GM19452 (cell line): Measurements from ENCODE around the gene TREM1.
"Not testable (repeated sequence)": the region's sequence is repeated elsewhere in the genome, so short reads cannot be mapped to it uniquely, and the experiment has no call there.

ENCODE experiments used
- ATAC-seq: cut with Tn5 transposase; IDR thresholded peaks from one replicate; pipeline ENCODE4 v1.9.1; 2021; ENCODE audit not compliant: unreplicated experiment

TREM1 gene

GRCh38 chr6:41297248-41297647 lies 10.8 kb upstream of the TREM1 start:
- ATAC-seq = not testable (repeated sequence)

- no peak for ATAC-seq
Observed at GRCh38 chr6:41294214-41294872, 7.9 kb upstream of the TREM1 start.

DNA sequence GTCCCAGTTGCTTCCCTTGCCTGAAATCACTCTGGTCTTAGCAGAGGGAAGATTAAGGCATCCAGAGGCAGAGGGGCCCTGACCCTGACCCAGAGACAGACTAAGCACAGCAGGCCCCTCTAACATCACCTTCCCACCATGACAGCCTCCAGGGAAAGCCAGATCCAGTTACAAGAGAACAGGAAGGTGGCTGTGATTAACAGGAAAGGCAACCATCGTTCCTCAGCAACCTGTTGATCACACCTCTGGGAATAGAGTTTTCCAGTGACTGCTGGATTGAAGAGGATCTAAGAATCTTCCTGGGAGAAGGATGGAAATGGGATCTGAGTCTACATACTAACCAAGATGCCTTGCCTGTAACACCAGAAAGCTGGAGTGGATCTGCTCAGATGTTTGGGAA lies 5.2 kb upstream of the TREM1 start:
- ATAC-seq = no peak

DNA sequence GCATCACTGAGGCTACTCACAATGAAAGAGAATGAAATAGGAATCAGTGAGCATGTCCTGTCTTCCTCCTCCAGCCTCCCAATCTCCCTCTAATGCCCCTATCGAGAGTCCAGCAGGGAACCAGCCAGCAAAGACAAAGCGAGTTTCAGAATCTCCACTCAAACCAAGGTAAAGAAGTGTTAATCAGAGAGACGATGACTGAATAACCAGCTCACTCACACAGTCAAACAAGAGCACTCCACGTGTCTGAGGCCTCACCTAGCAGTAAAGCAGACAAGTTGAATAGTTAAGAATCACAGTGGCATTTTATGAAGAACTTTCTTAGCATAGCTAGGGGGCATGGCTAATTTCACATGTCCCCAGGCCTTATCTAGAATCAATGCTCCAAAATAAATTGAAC lies 3.3 kb upstream of the TREM1 start:
- no peak for ATAC-seq

- no peak for ATAC-seq
Observed at GRCh38 chr6:41288754-41289129, 2.3 kb upstream of the TREM1 start.

- peak; percentile 49 for ATAC-seq
Observed at GRCh38 chr6:41288030-41288753, 1.7 kb upstream of the TREM1 start.

- no peak for ATAC-seq
Observed at GRCh38 chr6:41284726-41285125, 1.8 kb downstream of the TREM1 start.

GRCh38 chr6:41283600-41283999 lies 2.9 kb downstream of the TREM1 start:
- ATAC-seq = no peak

DNA sequence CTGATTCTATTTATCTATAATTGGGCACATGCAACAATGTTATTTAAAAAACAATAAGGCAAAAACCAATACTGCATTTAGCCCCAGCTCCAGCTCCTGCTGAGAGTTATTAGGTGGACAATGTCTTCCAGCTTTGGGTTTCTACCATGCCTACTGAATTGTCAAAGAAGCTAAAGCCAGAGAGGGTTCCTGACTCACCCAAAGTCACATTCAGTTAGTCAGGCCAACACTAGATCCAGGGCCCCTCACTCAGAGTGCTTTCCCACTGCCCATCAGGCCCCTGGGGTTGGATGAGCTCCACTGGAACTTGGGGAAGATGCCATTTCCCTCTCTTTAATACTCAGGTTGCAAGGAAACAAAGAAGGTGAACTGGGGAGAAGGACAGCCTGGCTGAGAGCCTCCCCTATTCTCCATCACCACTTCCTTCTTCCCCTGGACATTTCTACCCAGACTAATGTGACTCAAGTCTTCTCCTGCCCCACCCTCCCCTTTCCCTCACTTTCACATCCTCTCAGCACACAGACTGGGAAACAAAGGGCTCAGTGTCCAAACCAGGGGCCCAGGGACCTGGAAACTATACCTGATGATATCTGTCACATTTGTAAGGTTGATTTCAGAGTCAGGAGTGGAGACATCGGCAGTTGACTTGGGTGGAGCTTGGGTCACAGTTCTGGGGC lies 6.0 kb downstream of the TREM1 start:
- ATAC-seq = no peak

DNA sequence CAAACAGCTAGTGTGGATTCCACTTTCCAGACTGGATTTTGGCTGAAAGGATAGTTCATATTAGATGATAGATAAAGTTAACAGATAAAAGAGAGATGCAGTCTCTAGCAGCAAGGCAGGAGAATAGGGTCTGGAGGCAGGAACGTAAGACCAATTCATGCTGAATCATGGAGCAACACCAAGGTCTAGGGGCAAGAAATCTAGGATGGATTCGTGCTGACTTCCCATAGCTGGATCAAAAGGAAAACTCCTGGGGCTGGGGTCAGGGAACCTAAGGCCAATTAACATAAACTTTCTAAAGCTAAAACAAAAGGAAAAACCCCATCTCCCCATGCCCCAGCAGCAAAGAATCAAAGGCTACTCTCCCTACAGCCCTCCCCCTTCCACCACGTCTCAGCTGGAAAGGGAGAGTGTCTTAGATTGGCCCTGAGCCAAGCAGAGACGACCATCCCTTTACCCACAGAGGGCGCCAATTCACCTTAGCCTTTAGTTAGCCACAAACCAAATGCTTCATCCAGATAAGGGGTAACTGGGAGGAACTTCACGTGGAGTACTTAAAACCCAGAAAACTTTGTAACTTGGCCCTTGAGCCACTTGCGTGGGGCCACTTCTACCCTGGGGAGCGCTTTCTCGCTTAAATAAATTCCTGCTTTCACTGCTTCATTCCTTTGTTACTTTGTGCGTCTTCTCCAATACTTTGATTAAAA lies 7.6 kb downstream of the TREM1 start:
- ATAC-seq = no peak

DNA sequence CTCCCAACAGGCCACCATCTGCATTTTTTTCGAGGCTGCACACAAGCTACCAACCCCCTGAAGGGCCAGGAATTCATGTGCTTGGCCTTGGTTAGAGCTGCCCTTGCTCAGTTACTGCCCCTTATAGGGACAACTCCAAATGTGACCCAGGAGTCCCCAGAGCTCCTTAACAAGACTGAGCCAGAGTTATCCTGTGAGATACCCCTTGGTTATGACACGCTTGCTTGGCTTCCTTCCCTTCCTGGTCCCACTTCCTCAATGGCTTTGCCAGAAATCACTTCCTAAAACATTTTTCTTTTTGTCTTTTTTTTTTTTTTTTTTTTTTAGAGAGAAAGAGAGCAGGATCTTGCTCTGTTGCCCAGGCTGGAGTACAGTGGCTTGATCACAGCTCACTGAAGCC lies 8.9 kb downstream of the TREM1 start:
- no peak for ATAC-seq

DNA sequence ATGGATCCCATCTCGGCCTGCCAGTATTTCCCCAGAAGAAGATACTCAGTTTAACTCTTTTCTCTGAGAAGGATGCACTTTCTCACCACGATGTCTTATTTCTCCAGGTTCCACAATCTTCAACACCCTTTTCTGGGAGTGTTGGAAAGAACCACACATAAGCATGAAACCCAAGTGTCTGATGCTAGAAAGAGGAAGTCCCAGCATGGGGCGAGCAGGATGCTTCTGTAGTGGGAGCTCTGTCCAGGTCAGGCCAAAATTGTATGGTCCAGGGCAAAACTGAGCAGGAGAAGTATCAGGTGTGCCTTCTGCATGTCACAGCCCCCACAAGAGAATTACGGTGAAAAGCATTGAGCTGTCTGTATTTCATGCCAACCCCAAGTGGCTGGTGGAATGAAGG lies 11.0 kb downstream of the TREM1 start:
- ATAC-seq = no peak

- no peak for ATAC-seq
Observed at GRCh38 chr6:41274256-41274655, 12.2 kb downstream of the TREM1 start.

- no peak for ATAC-seq
Observed at GRCh38 chr6:41273714-41274113, 12.8 kb downstream of the TREM1 start.

DNA sequence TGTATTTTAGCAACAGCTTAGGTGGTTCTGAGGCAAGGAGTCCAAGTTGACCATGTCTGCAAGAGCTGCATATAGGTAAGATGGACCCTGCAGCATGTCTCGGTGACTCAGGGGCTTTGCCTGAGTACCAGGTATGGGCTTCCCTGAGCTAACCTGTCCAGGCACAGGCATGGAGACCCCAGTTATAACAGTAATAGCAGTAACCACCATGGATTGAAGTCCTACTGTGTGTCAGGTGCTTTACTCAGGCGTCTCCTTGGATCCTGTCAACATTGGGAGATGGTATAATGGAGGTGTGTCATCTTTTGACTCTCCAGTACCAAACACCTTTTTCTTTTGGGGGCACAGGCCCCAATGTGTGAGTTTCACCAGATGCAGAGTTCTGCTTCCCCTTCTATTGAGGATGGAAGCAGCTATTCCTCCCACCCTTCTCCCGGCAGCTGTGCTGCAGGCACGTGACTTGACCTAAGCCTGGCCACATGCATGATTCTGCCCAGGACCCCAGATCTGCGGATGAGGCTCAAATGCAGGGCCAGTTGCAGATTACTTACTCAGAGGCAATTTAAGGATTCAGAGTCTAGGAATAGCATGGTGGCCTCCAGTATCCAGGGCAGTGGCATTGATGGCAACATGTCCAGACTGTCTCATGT lies 13.8 kb downstream of the TREM1 start:
- ATAC-seq = no peak

- no peak for ATAC-seq
Observed at GRCh38 chr6:41271901-41272395, 14.5 kb downstream of the TREM1 start.

DNA sequence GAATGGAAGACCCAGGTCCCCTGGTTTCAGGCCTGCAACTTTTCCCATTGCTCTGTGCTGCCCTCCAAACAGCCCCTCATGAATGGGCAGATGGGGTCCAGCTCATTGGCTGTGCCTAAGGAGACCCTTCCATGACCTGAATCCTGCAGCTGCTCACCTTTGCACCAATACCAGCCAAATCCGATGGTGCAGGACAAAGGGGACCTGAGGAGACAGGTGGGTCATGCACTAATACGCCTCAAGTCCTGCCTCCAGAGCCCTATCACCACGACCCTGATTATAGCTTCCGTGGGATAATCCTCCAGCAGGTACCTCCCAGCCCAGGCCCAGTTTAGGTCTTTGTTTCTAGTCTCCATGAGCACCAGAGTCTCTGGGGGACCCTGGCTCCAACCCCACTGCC lies 16.8 kb downstream of the TREM1 start:
- ATAC-seq = no peak

DNA sequence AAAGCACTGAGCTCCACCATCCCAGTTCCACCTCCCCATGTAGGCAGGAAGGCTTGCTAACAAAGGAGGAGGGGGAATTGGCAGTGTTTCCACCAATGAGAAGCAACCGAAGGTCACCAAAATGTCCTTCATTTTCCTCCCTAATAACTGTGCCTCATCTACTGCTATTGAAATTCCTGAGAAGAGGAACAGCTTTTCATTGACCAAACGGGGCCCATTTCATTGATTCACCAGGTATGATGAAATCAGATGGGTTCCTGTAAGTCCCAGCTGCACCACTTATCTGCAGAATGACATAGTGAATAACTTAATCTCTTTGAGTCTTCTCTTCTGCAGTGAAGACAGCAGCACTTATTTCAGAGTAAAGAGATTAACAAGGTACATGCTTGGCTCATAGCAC lies 17.3 kb downstream of the TREM1 start:
- ATAC-seq = no peak

DNA sequence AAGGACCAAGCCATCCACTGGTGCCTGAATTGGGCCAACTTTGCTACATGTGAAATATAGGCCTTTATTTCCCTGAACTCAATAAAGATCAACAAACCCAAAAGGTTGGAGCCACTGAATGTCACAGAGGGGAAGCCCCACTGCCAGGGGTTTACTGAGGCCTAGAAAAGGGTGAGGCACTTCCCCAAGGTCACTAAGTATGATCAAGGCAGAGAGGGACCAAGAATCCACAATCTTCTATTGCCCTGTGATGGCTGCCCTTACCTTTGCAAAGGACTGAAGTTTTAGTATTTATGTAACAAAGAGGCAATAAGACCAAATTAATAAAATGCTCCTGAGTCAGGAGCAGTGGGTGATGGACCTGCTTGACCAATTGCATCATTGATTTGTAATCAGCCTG lies 18.0 kb downstream of the TREM1 start:
- ATAC-seq = no peak

GRCh38 chr6:41266541-41266940 lies 19.9 kb downstream of the TREM1 start:
- no peak for ATAC-seq

- ATAC-seq = no peak
Observed at GRCh38 chr6:41263267-41263666, 23.2 kb downstream of the TREM1 start.
